HepG2 (cell line): ENCODE results near the gene KCNQ2. TPM values are rescaled to one million over a fixed set of nuclear protein-coding genes. Genes with fewer than 3 reads are reported as not detected.

Experiments used
- ATAC-seq: fragments of 200-7000 bp; cut with Tn5 transposase; 3 replicates; pipeline ENCODE4 v1.9.1; 2020; ENCODE audit warnings: mild to moderate bottlenecking, moderate library complexity
- BruUV-seq: library from RNA; stranded (reverse); fragments of 400-500 nt; replicated peaks from 2 replicates; lab custom pipeline; 2021; lab: Mats Ljungman, UMichigan
- CTCF ChIA-PET: fragments of 300-600 bp; formaldehyde crosslinking; extraction: SDS; loops from one replicate; lab custom pipeline; 2021; ENCODE audit warnings: low total read pairs, inconsistent platforms, low intra/inter-chr PET ratio; lab: Yijun Ruan, JAX
- POLR2A ChIA-PET: fragments of 350-600 bp; sonication (Branson Sonifier 250); formaldehyde crosslinking; loops from one replicate; lab custom pipeline; 2020; ENCODE audit warnings: antibody characterized with exemption, inconsistent platforms; lab: Yijun Ruan, JAX
- DNase-seq: peaks from one replicate; pipeline ENCODE4 v3.0.0-alpha.2; 2015; ENCODE audit warnings: low spot score
- FAIRE-seq: peaks from 3 replicates; lab custom pipeline; 2011; peaks lifted over from hg19 to GRCh38; lab: Jason Lieb, UNC
- H2AFZ ChIP-seq: one replicate; pipeline ENCODE4 v1.6.1; 2011; ENCODE audit warnings: low read length, inconsistent platforms
- H3K27ac ChIP-seq: fragments of 300-600 bp; 3 replicates; pipeline ENCODE4 v1.8.0; 2011; ENCODE audit warnings: mixed run types, mild to moderate bottlenecking, mixed read lengths, low read length, inconsistent platforms; ENCODE audit not compliant: insufficient read depth; ENCODE audit errors: extremely low read length
- H3K27me3 ChIP-seq, 2 experiments: fragments of 200-600 bp in 1 of 2; 2 replicates in 1 of 2; 3 replicates in 1 of 2; pipeline versions ENCODE4 v1.6.0 to v1.8.0; 2011; ENCODE audit warnings: low read length in 2 of 2, mild to moderate bottlenecking in 2 of 2, moderate library complexity in 2 of 2, inconsistent platforms in 1 of 2; ENCODE audit not compliant: insufficient read depth in 2 of 2, control insufficient read depth in 1 of 2
- H3K36me3 ChIP-seq, 2 experiments: fragments of 200-600 bp in 1 of 2; replicated peaks in 1 of 2; 2 replicates in 1 of 2; 3 replicates in 1 of 2; pipeline versions ENCODE4 v1.5.1 to v1.8.0; 2011; ENCODE audit warnings: low read length in 2 of 2, inconsistent platforms in 1 of 2; ENCODE audit not compliant: insufficient read depth in 2 of 2, control insufficient read depth in 1 of 2
- H3K4me1 ChIP-seq: 2 replicates; pipeline ENCODE4 v1.5.1; 2012; ENCODE audit warnings: low read length, inconsistent platforms; ENCODE audit not compliant: insufficient read depth
- H3K4me2 ChIP-seq: 2 replicates; pipeline ENCODE4 v1.6.0; 2011; ENCODE audit warnings: low read depth, low read length, inconsistent platforms
- H3K4me3 ChIP-seq, 3 experiments: fragments of 200-600 bp in 1 of 3; sonication (generic), shearing (Covaris generic) in 1 of 3; replicated peaks in 1 of 3; 2 replicates each; pipeline ENCODE4 v1.5.1; 2011 to 2016; ENCODE audit warnings: low read length in 3 of 3, inconsistent platforms in 2 of 3, low read depth in 2 of 3, mild to moderate bottlenecking in 2 of 3, control low read depth in 1 of 3, mixed read lengths in 1 of 3; ENCODE audit not compliant: insufficient read depth in 1 of 3
- H3K79me2 ChIP-seq: one replicate; pipeline ENCODE4 v1.6.1; 2011; ENCODE audit warnings: low read length, inconsistent platforms; ENCODE audit not compliant: insufficient read depth
- H3K9ac ChIP-seq: 2 replicates; pipeline ENCODE4 v1.6.0; 2011; ENCODE audit warnings: mild to moderate bottlenecking, low read depth, low read length, inconsistent platforms; ENCODE audit not compliant: insufficient read depth
- H3K9me3 ChIP-seq: 2 replicates; pipeline ENCODE4 v1.5.1; 2012; ENCODE audit warnings: mild to moderate bottlenecking, low read length
- H4K20me1 ChIP-seq: 2 replicates; pipeline ENCODE4 v1.6.0; 2011; ENCODE audit warnings: inconsistent platforms, mild to moderate bottlenecking, low read length, moderate library complexity; ENCODE audit not compliant: insufficient read depth
- ARID2 ChIP-seq: sonication (generic); formaldehyde crosslinking; IDR thresholded peaks from 2 replicates; pipeline ENCODE4 v1.8.1; 2022; ENCODE audit warnings: mild to moderate bottlenecking, missing genetic modification reagents, borderline replicate concordance
- CEBPB ChIP-seq: IDR thresholded peaks from 2 replicates; pipeline ENCODE4 v1.6.1; 2011; ENCODE audit warnings: low read depth, low read length, improper control_type of control experiment, borderline replicate concordance
- IKZF1 ChIP-seq: fragments of 450-650 bp; IDR thresholded peaks from 2 replicates; pipeline ENCODE4 v1.7.1; 2016
- MLLT10 ChIP-seq: sonication (generic); formaldehyde crosslinking; IDR thresholded peaks from 2 replicates; pipeline ENCODE4 v1.4.0; 2020; ENCODE audit warnings: missing genetic modification reagents
- RBAK ChIP-seq: sonication (generic); formaldehyde crosslinking; IDR thresholded peaks from 2 replicates; pipeline ENCODE4 v1.5.1; 2020; ENCODE audit warnings: mild to moderate bottlenecking, missing genetic modification reagents
- SP5 ChIP-seq: IDR thresholded peaks from 2 replicates; pipeline ENCODE4 v1.6.1; 2016; ENCODE audit warnings: low read depth, borderline replicate concordance
- SRY ChIP-seq: sonication (generic); formaldehyde crosslinking; IDR thresholded peaks from 2 replicates; pipeline ENCODE4 v1.8.0; 2022; ENCODE audit warnings: mild to moderate bottlenecking, missing genetic modification reagents
- ZHX2 ChIP-seq, 2 experiments: sonication (generic) in 1 of 2; formaldehyde crosslinking in 1 of 2; IDR thresholded peaks; 2 replicates each; pipeline versions ENCODE4 v1.6.1 to v1.9.0; 2014 to 2022; ENCODE audit warnings: antibody characterized with exemption in 1 of 2, borderline replicate concordance in 1 of 2, inconsistent platforms in 1 of 2, low read depth in 1 of 2, missing genetic modification reagents in 1 of 2
- ZNF160 ChIP-seq: sonication (generic); formaldehyde crosslinking; IDR thresholded peaks from 2 replicates; pipeline ENCODE4 v1.8.0; 2022; ENCODE audit warnings: mild to moderate bottlenecking, inconsistent platforms, missing genetic modification reagents
- ZNF24 ChIP-seq: fragments of 450-650 bp; IDR thresholded peaks from 2 replicates; pipeline ENCODE4 v1.6.1; 2017; ENCODE audit warnings: antibody characterized with exemption, mild to moderate bottlenecking
- ZNF251 ChIP-seq: sonication (generic); formaldehyde crosslinking; IDR thresholded peaks from 2 replicates; pipeline ENCODE4 v1.9.0; 2021; ENCODE audit warnings: mild to moderate bottlenecking, missing genetic modification reagents
- ZNF337 ChIP-seq: sonication (generic); formaldehyde crosslinking; IDR thresholded peaks from 2 replicates; pipeline ENCODE4 v1.5.1; 2020; ENCODE audit warnings: missing genetic modification reagents, low read depth, mild to moderate bottlenecking, borderline replicate concordance
- ZNF597 ChIP-seq: sonication (generic); formaldehyde crosslinking; IDR thresholded peaks from 2 replicates; pipeline ENCODE4 v1.5.0; 2020; ENCODE audit warnings: missing genetic modification reagents
- ZNF737 ChIP-seq: sonication (generic); formaldehyde crosslinking; IDR thresholded peaks from 2 replicates; pipeline ENCODE4 v1.5.0; 2020; ENCODE audit warnings: missing genetic modification reagents, mild to moderate bottlenecking, borderline replicate concordance
- ZNF879 ChIP-seq: sonication (generic); formaldehyde crosslinking; IDR thresholded peaks from 2 replicates; pipeline ENCODE4 v1.8.1; 2023; ENCODE audit warnings: missing genetic modification reagents
- WGBS: methylation state at CpG from one replicate; pipeline ENCODE4 v1.1.6; 2017; ENCODE audit warnings: low lambda C conversion rate; 5-methylcytosine and 5-hydroxymethylcytosine counted together
- in situ Hi-C: cut with HindIII; loops from 2 replicates; pipeline ENCODE4 v1.10.0; 2017; ENCODE audit warnings: low pct_unique_long_range_greater_than_20kb; ENCODE audit not compliant: extremely low pct_ligation_motif_present
- intact Hi-C: fragments of 100-400 bp; cut with micrococcal nuclease; formaldehyde crosslinking; loops from one replicate; pipeline ENCODE4 v1.10.0; 2022; ENCODE audit not compliant: unreplicated experiment
- polyA plus RNA-seq, 8 experiments: library from polyadenylated mRNA; depleted of rRNA in 3 of 8; stranded (reverse) in 7 of 8; unstranded in 1 of 8; fragments of >200 nt; fragmentation: Illumina TruSeq in 4 of 8; extraction: Trizol in 4 of 8; gene quantifications; 2 replicates each; pipeline versions ENCODE4 v1.2.1 to v1.2.3, GENCODE V29; 2011 to 2016; ENCODE audit warnings: low read depth in 4 of 8, missing spikeins in 1 of 8, mixed read lengths in 1 of 8; ENCODE audit not compliant: insufficient read depth in 1 of 8
- total RNA-seq, 5 experiments: library from RNA; depleted of rRNA; stranded (reverse); fragments of >200 nt; fragmentation: Illumina TruSeq; extraction: Trizol; gene quantifications; 2 replicates each; pipeline ENCODE4 v1.2.3, GENCODE V29; 2016; ENCODE audit warnings: low read depth in 1 of 5
- TF ChIP-seq, protein P1 (sequence below): sonication (generic); formaldehyde crosslinking; IDR thresholded peaks from 2 replicates; pipeline ENCODE4 v1.8.1; 2023; ENCODE audit warnings: missing genetic modification reagents, inconsistent platforms, borderline replicate concordance

The KCNQ2 gene
- total and polyA plus RNA-seq, 2 of the 13 experiments (the other 11 are each of a cell fraction or from before 2014, with no cell fraction given): not detected

DNA sequence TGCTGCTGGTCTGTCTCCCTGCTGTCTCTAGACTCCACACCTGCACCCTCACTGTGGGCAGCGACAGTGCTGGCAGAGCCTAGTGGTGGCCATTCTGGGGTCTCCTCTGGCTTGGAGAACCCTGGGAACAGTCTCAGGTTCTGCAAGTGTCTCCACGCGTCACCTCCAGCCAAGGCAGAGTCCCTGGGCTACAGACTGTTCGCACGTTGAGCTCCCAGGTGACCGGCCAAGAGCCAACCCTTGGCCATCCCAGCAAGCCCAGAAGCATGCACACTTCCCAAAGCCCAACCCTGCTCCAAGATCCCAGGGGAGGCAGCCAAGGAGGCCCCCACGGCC is 21.6 kb upstream of the KCNQ2 start (continued):
- TF ChIP-seq SP5 (CRISPR knock-in tag) (no peak), ZNF251 (CRISPR knock-in tag) (no peak), ZNF160 (no peak)

DNA sequence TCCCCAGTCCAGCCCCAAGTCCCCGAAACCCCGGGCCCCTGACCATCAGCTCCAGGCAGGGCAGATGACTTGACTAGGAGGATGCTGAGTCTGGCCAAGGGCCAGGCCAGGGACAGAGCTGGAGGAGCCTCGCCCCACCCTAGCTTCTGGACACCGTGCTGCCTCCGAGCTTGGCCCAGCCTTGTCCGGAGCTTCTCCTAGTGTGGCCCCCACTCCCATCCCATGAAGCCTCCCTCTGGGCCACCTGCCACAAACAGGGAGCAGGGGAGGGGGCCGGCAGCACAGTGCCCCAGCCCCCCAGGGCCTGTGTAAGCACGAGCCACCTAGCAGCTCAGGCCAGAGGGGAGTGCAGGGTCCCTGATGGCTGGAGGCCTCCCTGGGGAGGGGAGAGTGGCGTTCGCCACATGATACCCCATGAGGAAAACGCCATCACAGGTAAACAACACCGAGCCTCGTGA is 21.1 kb upstream of the KCNQ2 start:
- peaks cover 6% of the 10 kb centered on the region; the same call in 1 of the 2 replicates for H4K20me1 ChIP-seq
- intact Hi-C loops: no loop called here
- H3K9ac ChIP-seq: no peak overlapping the region
- FAIRE-seq (no peak), DNase-seq (no peak), ATAC-seq (no peak)
- no peaks in the 10 kb centered on the region for H3K36me3 ChIP-seq
- peaks cover 12% of the 10 kb centered on the region; the same call in 1 of the 2 replicates for H3K4me1 ChIP-seq
- H3K4me2 ChIP-seq: no peak overlapping the region
- no peak overlapping the region for H3K4me3 ChIP-seq
- no peak overlapping the region for H2AFZ ChIP-seq
- no peak overlapping the region for H3K27ac ChIP-seq
- ChIA-PET POLR2A (no interaction called here), CTCF (no interaction called here)
- no peaks in the 10 kb centered on the region for H3K79me2 ChIP-seq
- in situ Hi-C loops: no loop called here
- BruUV-seq: no TSS peak
- H3K9me3 ChIP-seq: no peaks in the 10 kb centered on the region
- H3K27me3 ChIP-seq: peaks cover 34 to 70% of the 10 kb centered on the region in 2 experiments
- 20% methylated on average over 13 of the region's 13 CpGs for WGBS
- no peak for TF ChIP-seq IKZF1
- no peak for TF ChIP-seq CEBPB
- no peak for TF ChIP-seq ZHX2 (IDR thresholded peaks at IDR 0.05; ENCODE audit: low read depth)
- TF ChIP-seq ZHX2 (CRISPR knock-in tag; IDR thresholded peaks at IDR 0.05; ENCODE audit: borderline replicate concordance): no peak
- no peak for TF ChIP-seq ZNF337
- no peak for TF ChIP-seq MLLT10 (CRISPR knock-in tag)
- TF ChIP-seq, protein P1, sequence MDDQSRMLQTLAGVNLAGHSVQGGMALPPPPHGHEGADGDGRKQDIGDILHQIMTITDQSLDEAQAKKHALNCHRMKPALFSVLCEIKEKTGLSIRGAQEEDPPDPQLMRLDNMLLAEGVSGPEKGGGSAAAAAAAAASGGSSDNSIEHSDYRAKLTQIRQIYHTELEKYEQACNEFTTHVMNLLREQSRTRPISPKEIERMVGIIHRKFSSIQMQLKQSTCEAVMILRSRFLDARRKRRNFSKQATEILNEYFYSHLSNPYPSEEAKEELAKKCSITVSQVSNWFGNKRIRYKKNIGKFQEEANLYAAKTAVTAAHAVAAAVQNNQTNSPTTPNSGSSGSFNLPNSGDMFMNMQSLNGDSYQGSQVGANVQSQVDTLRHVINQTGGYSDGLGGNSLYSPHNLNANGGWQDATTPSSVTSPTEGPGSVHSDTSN (CRISPR knock-in tag): no peak
- no peak for TF ChIP-seq ZNF597 (CRISPR knock-in tag)
- no peak for TF ChIP-seq RBAK
- no peak for TF ChIP-seq ZNF24
- TF ChIP-seq ZNF737 (CRISPR knock-in tag): no peak
- no peak for TF ChIP-seq ZNF879
- TF ChIP-seq ARID2: no peak
- TF ChIP-seq SRY (CRISPR knock-in tag): no peak
